ENCODE measurements around the gene TRIM61.
"Not testable (repeated sequence)": the region's sequence is repeated elsewhere in the genome, so short reads cannot be mapped to it uniquely, and the experiment has no call there.

The TRIM61 gene

DNA sequence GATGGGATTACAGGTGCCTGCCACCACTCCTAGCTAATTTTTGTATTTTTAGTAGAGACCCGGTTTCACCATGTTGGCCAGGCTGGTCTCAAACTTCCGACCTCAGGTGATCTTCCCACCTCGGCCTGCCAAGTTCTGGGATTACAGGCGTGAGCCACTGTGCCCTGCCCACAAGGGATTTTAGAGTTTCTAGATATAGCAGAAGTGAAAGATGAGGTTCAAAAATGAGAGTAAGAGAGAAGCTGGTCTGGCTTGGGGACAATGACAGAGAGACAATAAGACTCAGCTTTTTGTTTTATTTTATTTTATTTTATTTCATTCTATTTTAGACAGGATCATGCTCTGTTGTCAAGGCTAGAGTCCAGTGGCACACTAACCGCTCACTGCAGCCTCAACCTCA is 30.6 kb downstream of the TRIM61 start:
- H3K9me3 ChIP-seq: no peaks in the 10 kb centered on the region

DNA sequence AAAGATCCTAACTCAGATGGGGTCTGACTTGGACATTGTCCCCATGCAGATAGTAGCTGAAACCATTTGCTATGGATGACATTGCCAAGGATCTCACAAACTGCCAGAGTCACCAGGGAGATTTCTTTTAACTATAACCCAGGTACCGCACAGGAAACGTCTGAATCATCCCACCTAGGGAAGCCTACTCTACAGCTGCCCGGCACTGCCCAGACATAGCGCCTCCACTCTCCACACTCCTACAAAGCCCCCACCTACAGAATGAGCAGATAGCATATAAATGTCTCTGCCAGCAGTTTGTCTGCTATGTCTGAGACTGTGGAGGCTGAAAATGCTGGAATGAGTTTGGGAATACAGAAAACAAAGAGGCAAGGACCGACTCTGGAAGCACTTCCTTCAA is 32.3 kb downstream of the TRIM61 start:
- no peak for DNase-seq
- Histone ChIP-seq H3K4me1 (no peaks in the 10 kb centered on the region), H3K27me3 (peaks cover 8% of the 10 kb centered on the region), H3K9me3 (no peaks in the 10 kb centered on the region), H3K4me3 (ENCODE audit: low read depth, low read length) (no peak overlapping the region), H3K36me3 (no peaks in the 10 kb centered on the region)
- TF ChIP-seq, protein P1, sequence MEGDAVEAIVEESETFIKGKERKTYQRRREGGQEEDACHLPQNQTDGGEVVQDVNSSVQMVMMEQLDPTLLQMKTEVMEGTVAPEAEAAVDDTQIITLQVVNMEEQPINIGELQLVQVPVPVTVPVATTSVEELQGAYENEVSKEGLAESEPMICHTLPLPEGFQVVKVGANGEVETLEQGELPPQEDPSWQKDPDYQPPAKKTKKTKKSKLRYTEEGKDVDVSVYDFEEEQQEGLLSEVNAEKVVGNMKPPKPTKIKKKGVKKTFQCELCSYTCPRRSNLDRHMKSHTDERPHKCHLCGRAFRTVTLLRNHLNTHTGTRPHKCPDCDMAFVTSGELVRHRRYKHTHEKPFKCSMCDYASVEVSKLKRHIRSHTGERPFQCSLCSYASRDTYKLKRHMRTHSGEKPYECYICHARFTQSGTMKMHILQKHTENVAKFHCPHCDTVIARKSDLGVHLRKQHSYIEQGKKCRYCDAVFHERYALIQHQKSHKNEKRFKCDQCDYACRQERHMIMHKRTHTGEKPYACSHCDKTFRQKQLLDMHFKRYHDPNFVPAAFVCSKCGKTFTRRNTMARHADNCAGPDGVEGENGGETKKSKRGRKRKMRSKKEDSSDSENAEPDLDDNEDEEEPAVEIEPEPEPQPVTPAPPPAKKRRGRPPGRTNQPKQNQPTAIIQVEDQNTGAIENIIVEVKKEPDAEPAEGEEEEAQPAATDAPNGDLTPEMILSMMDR (IDR thresholded peaks at IDR 0.05; ENCODE audit: low read depth, low read length): no peak

More for the DNA sequence above, 30.6 kb downstream of the TRIM61 start:
- H3K4me3 ChIP-seq (ENCODE audit: low read depth, low read length): no peak overlapping the region
- no peaks in the 10 kb centered on the region for H3K4me1 ChIP-seq
- no peak for DNase-seq
- H3K36me3 ChIP-seq: no peaks in the 10 kb centered on the region
- H3K27me3 ChIP-seq: peaks cover 8% of the 10 kb centered on the region
- TF ChIP-seq, protein P1 (IDR thresholded peaks at IDR 0.05; ENCODE audit: low read depth, low read length): no peak

DNA sequence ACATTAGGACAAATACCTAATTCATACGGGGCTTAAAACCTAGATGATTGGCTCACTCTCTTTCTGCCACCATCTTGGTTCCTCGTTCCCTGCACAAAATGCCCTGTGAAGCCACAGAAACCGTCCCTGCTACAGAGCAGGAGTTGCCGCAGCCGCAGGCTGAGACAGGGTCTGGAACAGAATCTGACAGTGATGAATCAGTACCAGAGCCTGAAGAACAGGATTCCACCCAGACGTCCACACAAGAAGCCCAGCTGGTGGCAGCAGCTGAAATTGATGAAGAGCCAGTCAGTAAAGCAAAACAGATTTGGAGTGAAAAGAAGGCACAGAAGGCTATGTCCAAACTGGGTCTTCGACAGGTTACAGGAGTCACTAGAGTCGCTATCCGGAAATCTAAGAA is 34.3 kb downstream of the TRIM61 start:
- DNase-seq: no peak
- TF ChIP-seq, protein P1 (IDR thresholded peaks at IDR 0.05; ENCODE audit: low read depth, low read length): no peak
- H3K36me3 ChIP-seq: no peaks in the 10 kb centered on the region
- no peaks in the 10 kb centered on the region for H3K9me3 ChIP-seq
- H3K4me3 ChIP-seq (ENCODE audit: low read depth, low read length): no peak overlapping the region
- H3K4me1 ChIP-seq: no peaks in the 10 kb centered on the region
- H3K27me3 ChIP-seq: peaks cover 3% of the 10 kb centered on the region

DNA sequence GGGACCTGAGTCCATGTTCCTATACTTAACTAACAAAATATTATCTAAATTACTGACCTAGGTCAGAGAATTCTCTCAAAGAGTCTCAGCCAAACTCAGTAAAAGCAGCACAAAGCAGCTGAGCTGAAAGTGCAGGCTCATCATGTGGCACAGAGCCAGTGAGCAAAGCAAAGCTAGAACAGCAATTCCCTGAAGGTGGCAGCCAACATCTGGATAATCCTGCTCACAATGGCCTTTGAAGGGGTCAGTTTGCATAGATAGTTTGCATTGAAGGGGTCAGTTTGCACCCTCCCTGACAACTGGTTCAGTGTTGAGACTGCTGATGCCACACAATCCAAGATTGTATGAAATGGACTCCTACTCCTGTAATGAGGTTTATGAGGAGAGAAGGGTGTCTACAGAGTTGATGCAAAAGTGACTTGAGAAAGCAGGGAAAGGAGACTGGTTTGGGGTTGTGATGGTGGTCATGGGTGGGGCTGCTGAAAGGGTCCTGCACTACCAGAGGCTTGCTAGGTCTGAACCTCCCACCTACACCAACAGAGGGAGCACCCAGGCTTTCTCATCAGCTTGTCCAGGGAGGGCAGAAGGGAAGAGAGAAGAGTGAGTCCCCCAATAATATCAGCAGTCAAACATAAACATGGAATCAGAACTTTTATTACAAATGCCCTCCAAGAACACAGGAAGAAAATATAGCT is 39.7 kb downstream of the TRIM61 start:
- H3K27me3 ChIP-seq: no peaks in the 10 kb centered on the region
- no peaks in the 10 kb centered on the region for H3K4me1 ChIP-seq
- H3K4me3 ChIP-seq (ENCODE audit: low read depth, low read length): no peak overlapping the region
- H3K9me3 ChIP-seq: no peaks in the 10 kb centered on the region
- no peak for DNase-seq
- TF ChIP-seq, protein P1 (IDR thresholded peaks at IDR 0.05; ENCODE audit: low read depth, low read length): peak; percentile 41
- H3K36me3 ChIP-seq: no peaks in the 10 kb centered on the region

DNA sequence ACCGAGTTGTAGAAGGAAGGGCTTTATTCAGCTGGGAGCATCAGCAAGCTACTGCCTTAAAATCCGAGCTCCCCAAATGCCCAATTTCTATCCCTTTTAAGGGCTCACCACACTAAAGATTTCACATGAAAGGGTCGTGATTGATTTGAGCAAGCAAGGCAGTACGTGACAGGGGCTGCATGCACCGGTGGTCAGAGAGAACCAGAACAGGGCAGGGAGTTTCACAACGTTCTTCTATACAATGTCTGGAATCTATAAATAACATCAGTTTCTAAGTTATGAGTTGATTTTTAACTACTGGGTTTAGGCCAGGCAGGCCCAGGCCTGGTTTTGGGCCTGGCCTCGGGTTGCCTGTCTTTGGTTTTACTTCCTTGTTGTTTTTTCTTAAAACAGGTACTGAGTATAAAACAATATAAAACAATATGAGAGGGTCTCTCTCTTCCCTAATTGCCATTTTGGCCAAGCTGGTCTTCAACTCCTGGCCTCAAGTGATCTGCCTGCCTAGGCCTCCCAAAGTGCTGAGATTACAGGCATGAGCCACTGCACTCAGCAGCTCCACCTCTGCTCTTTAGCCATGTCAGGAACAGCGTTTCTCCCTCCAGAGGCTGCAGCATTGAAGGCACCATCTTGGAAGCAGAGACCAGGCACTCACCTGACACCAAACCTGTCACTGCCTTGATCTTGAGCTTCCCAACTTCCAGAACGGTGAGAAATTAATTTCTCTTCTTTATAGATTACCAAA is 41.4 kb downstream of the TRIM61 start:
- not testable (repeated sequence) for H3K4me1 ChIP-seq; H3K9me3 ChIP-seq; H3K36me3 ChIP-seq; DNase-seq; H3K4me3 ChIP-seq (ENCODE audit: low read depth, low read length); H3K27me3 ChIP-seq

DNA sequence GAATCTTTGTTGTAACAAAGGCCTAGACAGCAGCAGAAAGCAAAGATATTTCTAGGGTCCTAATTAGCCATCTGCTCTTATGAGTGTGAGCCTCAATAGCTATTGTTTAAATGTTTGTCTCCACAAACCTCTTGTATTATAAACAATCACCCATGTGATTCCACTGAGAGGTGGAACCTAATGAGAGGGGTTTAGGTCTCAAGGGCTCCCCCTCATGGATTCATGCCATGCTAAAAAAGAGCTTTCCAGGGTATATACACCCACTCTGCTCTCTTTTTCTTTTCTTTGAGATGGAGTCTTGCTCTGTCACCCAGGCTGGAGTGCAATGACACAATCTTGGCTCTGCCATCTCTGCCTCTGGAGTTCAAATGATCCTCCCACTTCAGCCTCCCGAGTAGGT is 42.1 kb downstream of the TRIM61 start:
- H3K36me3 ChIP-seq: no peaks in the 10 kb centered on the region
- no peak for DNase-seq
- TF ChIP-seq, protein P1 (IDR thresholded peaks at IDR 0.05; ENCODE audit: low read depth, low read length): peak; percentile 40
- no peaks in the 10 kb centered on the region; the same call in 1 of the 2 replicates for H3K9me3 ChIP-seq
- H3K27me3 ChIP-seq: no peaks in the 10 kb centered on the region
- no peaks in the 10 kb centered on the region for H3K4me1 ChIP-seq
- no peak overlapping the region for H3K4me3 ChIP-seq (ENCODE audit: low read depth, low read length)

All from BE2C (cell line).